HG02870 (cell line): ENCODE measurements around the gene BCDIN3D.
A peak's percentile ranks its signal among the peaks of the same experiment; 100 is the strongest.
"Not testable (repeated sequence)": the region's sequence is repeated elsewhere in the genome, so short reads cannot be mapped to it uniquely, and the experiment has no call there.

Experiments
- ATAC-seq: cut with Tn5 transposase; IDR thresholded peaks from one replicate; pipeline ENCODE4 v1.9.1; 2021; ENCODE audit warnings: mild to moderate bottlenecking, moderate library complexity; ENCODE audit not compliant: unreplicated experiment

Gene BCDIN3D, protein sequence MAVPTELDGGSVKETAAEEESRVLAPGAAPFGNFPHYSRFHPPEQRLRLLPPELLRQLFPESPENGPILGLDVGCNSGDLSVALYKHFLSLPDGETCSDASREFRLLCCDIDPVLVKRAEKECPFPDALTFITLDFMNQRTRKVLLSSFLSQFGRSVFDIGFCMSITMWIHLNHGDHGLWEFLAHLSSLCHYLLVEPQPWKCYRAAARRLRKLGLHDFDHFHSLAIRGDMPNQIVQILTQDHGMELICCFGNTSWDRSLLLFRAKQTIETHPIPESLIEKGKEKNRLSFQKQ

GRCh38 chr12:49842519-49843352, at the start of gene BCDIN3D:
Gene BCDIN3D (minus strand): TSS chr12:49843106. CDS start chr12:49843087, 19 bp downstream.
- peak; percentile 91 for ATAC-seq

- no peak for ATAC-seq
These were observed 49.3 kb upstream of the BCDIN3D start for GRCh38 chr12:49892084-49892731.

GRCh38 chr12:49891476-49891875, 48.6 kb upstream of the BCDIN3D start:
- ATAC-seq = no peak

DNA sequence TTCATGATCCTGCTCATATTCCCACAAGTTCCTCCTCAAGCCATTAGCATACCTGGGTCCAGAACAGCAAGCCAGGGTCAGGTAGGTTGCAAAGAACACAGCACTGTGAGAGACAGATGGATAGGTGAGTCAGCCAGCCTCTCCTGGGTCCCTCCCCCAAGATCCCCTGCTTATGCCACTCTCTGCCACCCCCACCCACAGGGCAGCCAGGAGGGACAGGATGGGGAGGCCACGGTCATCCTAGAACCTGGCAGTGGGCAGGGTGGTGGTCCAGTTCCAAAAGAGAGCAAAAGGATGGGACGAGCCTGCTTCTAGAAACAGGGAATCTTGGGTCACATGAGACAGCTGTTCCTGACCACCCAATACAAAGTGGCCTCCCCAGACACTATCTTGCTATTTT, 48.1 kb upstream of the BCDIN3D start:
- no peak for ATAC-seq

DNA sequence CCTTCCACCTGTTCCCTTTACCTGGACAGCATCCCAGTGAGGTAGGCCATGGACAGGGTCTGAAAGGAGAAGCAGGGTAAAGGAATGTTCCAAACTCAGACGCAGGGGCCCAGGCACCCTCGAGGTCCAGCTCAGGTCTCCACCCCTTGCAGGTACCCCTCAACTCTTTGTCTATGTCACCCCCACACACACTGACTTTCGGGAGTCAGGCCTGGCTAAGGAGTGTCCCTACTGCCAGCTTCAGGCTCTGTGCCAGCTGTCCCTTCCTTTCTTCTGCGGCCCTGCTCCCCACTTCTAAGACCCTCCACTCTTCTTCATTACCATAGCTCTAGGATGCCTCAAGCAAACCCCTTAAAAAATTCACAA, 47.2 kb upstream of the BCDIN3D start:
- no peak for ATAC-seq

- ATAC-seq = no peak
These were observed 46.6 kb upstream of the BCDIN3D start for GRCh38 chr12:49889361-49890095.

GRCh38 chr12:49888461-49889151, 45.7 kb upstream of the BCDIN3D start:
- ATAC-seq = no peak

- no peak for ATAC-seq
These were observed 44.9 kb upstream of the BCDIN3D start for GRCh38 chr12:49887536-49888401.

DNA sequence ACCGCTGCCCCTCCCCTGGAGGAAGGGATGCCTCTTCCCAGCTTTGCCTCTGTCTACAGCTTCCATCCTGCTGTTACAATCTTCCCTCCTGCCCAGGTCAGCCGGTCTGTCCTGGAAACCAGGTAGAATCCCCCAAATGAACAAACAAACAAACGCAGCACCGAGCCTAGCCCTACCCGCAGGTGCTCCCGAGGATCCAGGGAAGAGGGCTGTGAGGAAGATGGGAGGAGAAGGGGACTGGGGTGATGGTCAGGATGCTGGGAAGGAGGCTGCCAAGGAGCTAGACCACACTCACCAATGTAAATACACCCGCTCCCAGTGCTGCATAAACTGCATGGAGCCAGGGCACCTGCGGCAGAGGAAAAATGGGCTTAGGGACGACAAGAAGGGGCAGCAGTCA, 44.2 kb upstream of the BCDIN3D start:
- ATAC-seq = no peak

GRCh38 chr12:49885663-49886461, 43.0 kb upstream of the BCDIN3D start:
- ATAC-seq = no peak

DNA sequence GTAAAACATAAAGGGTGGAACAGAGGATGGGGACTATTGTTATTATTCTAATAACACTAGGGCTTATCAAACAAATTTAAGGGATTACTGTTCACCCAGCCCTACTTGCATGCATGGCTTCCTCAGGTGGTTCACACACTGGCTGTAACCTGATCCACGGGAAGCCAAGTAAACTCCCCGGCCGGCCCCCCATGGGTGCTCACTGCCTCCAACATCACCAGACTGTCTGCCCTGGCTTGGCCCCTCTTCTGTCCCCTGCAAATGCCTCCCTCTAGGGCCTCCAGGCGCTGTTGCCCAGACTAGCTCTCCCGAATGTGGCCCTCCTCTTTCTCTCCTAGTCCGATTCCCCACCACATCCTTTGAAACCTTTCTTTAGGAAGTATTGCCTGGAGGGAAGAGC, 42.2 kb upstream of the BCDIN3D start:
- ATAC-seq = no peak

DNA sequence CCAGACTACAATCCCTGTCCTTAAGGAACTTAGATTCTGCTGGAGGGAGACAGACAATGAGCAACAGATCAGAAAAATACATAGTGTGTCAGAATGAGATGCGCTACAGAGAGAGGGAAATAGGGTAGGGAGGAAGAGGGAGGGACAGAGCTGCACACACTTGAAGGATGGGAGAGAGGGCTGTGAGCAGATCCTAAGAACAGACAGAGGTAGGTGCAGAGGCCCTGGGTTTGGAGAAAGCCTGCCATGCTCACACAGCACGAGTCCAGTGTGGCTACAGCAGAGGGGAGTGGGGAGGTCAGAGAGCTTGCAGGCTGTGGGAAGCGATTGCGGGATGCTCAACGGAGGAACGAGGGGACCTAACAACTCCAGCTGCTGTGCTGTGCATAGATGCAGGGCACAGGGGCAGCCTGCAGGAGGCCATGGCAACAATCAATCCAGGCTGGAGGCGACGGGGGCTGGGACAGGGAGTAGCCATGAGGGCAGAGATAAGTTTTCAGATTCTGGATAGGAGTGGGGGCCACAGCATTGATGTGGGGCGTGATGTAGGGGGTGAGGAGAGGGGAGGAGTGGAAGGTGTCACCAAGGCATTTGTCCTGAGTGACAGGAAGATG, 40.1 kb upstream of the BCDIN3D start:
- no peak for ATAC-seq

DNA sequence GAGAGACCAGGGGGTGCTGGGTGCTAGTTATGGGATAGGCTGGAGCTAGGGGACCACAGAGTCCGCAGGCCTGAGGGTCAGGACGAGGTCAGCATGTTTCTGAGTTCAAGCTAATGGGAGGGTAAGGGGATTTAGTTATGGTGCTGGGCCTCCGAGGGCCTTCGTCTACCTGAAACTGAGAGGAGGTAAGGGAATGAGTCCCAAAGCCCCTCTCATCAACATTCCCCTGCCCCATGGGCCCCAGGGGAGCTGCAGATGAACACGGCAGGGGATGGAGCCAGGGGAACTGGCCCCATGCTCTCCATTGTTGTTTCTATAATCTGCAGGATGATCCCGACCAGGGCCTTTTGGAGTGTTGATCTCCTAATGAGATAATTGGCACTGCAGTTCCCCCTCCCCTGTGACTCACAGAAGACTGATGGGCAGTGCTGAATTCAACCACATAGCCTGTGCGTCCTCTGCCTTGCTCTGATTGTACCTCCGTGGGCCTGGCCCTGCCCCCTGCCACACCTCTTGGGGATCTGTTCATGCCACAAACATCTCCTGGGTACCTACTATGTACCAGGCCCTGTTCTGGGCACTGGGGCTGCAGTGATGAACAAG, 39.4 kb upstream of the BCDIN3D start:
- ATAC-seq = no peak

GRCh38 chr12:49881415-49882247, 38.7 kb upstream of the BCDIN3D start:
- ATAC-seq = no peak

- ATAC-seq = no peak
These were observed 38.0 kb upstream of the BCDIN3D start for GRCh38 chr12:49880756-49881414.

- ATAC-seq = not testable (repeated sequence)
These were observed 36.2 kb upstream of the BCDIN3D start for GRCh38 chr12:49879065-49879464.

GRCh38 chr12:49878021-49878420, 35.1 kb upstream of the BCDIN3D start:
- ATAC-seq = no peak
